K562 (cell line): ENCODE measurements around the gene A1BG. TPM values are rescaled to one million over a fixed set of nuclear protein-coding genes. Genes with fewer than 3 reads are reported as not detected.

Source experiments
- CBFB ChIP-seq: sonication (generic); formaldehyde crosslinking; IDR thresholded peaks from 2 replicates; pipeline ENCODE4 v1.4.0; 2020; ENCODE audit warnings: mild to moderate bottlenecking, missing genetic modification reagents
- CSDE1 ChIP-seq, 2 experiments: fragments of 450-650 bp; IDR thresholded peaks; 2 replicates each; pipeline ENCODE4 v1.6.1; 2016; ENCODE audit warnings: mild to moderate bottlenecking in 1 of 2
- FUS ChIP-seq: fragments of 200-400 bp; formaldehyde crosslinking; optimal IDR thresholded peaks from 2 replicates; pipeline ENCODE3; 2017; ENCODE audit warnings: low read depth, low read length
- GTF2B ChIP-seq: IDR thresholded peaks from 2 replicates; pipeline ENCODE4 v1.6.1; 2011; ENCODE audit not compliant: insufficient read length; ENCODE audit errors: extremely low read depth
- HES1 ChIP-seq: fragments of 450-650 bp; IDR thresholded peaks from 2 replicates; pipeline ENCODE4 v1.6.1; 2016; ENCODE audit warnings: low read depth, mild to moderate bottlenecking, moderate library complexity
- MBD2 ChIP-seq: sonication (generic); IDR thresholded peaks from 2 replicates; pipeline ENCODE4 v1.6.1; 2016; ENCODE audit warnings: low read depth, borderline replicate concordance
- MYBL2 ChIP-seq, 2 experiments: fragments of 450-650 bp in 1 of 2; sonication (generic) in 1 of 2; formaldehyde crosslinking in 1 of 2; IDR thresholded peaks; 2 replicates each; pipeline versions ENCODE4 v1.6.1 to v1.8.1; 2017 to 2022; ENCODE audit warnings: borderline replicate concordance in 1 of 2, inconsistent platforms in 1 of 2, low read depth in 1 of 2, mild to moderate bottlenecking in 1 of 2, missing genetic modification reagents in 1 of 2, moderate library complexity in 1 of 2
- NFYB ChIP-seq: IDR thresholded peaks from 2 replicates; pipeline ENCODE4 v1.6.1; 2011; ENCODE audit warnings: mild to moderate bottlenecking, moderate library complexity; ENCODE audit not compliant: insufficient read length; ENCODE audit errors: extremely low read depth
- POLR3A ChIP-seq: IDR thresholded peaks from 2 replicates; pipeline ENCODE4 v1.6.1; 2011; ENCODE audit warnings: borderline replicate concordance, mild to moderate bottlenecking, moderate library complexity; ENCODE audit not compliant: insufficient read length, insufficient read depth; ENCODE audit errors: extremely low read depth
- RFX1 ChIP-seq: fragments of 450-650 bp; IDR thresholded peaks from 2 replicates; pipeline ENCODE4 v1.6.1; 2016; ENCODE audit warnings: mild to moderate bottlenecking, moderate library complexity
- SIN3B ChIP-seq: fragments of 450-650 bp; IDR thresholded peaks from 2 replicates; pipeline ENCODE4 v1.6.1; 2017; ENCODE audit warnings: low read depth, mild to moderate bottlenecking, moderate library complexity
- SPI1 ChIP-seq: IDR thresholded peaks from 2 replicates; pipeline ENCODE4 v1.6.1; 2011; ENCODE audit warnings: low read depth, low read length, control low read depth, borderline replicate concordance
- THRA ChIP-seq: fragments of 450-650 bp; IDR thresholded peaks from 2 replicates; pipeline ENCODE4 v1.6.1; 2017; ENCODE audit warnings: mild to moderate bottlenecking, moderate library complexity
- ZBTB11 ChIP-seq, 3 experiments: fragments of 200-800 bp in 1 of 3; fragments of 250-450 bp in 1 of 3; fragments of 450-650 bp in 1 of 3; sonication (Bioruptor Pico) in 1 of 3; sonication (Bioruptor generic) in 1 of 3; formaldehyde crosslinking in 1 of 3; IDR thresholded peaks; 2 replicates each; pipeline versions ENCODE4 v1.6.1 to v1.8.0; 2016 to 2022; ENCODE audit warnings: mild to moderate bottlenecking in 2 of 3, missing genetic modification characterization in 2 of 3, missing compliant biosample characterization in 1 of 3, moderate library complexity in 1 of 3
- ZFPM2 ChIP-seq: fragments of 250-450 bp; sonication (Bioruptor Pico); IDR thresholded peaks from 2 replicates; pipeline ENCODE4 v1.5.1; 2022; ENCODE audit warnings: mild to moderate bottlenecking
- ZNF449 ChIP-seq: fragments of 250-450 bp; sonication (Bioruptor Pico); IDR thresholded peaks from 2 replicates; pipeline ENCODE4 v1.8.0; 2022; ENCODE audit warnings: moderate library complexity, mild to moderate bottlenecking, inconsistent platforms
- ZNF507 ChIP-seq: conservative IDR thresholded peaks from 2 replicates; pipeline ENCODE4 v1.6.1; 2017; ENCODE audit warnings: missing genetic modification characterization, missing compliant biosample characterization
- ZNF644 ChIP-seq: fragments of 200-800 bp; sonication (Bioruptor generic); IDR thresholded peaks from 2 replicates; pipeline ENCODE4 v1.6.1; 2016; ENCODE audit warnings: low read depth, missing genetic modification characterization, missing compliant biosample characterization
- ZNF778 ChIP-seq: fragments of 450-650 bp; formaldehyde crosslinking; IDR thresholded peaks from 2 replicates; pipeline ENCODE4 v1.4.0; 2020; ENCODE audit warnings: mild to moderate bottlenecking, moderate library complexity
- polyA plus RNA-seq, 8 experiments: library from polyadenylated mRNA; depleted of rRNA in 4 of 8; stranded (reverse) in 5 of 8; unstranded in 3 of 8; fragments of >200 nt; fragmentation: Nextera tagmentation in 2 of 8; fragmentation: Illumina TruSeq in 1 of 8; extraction: Ambion mirVana in 2 of 8; extraction: Trizol in 1 of 8; gene quantifications; 2 replicates each; pipeline versions ENCODE4 v1.2.1 to v1.2.3, GENCODE V29; 2011 to 2014; ENCODE audit warnings: inconsistent platforms in 1 of 8, missing spikeins in 1 of 8
- total RNA-seq, 7 experiments: library from RNA; depleted of rRNA in 6 of 7; stranded (reverse); fragments of >200 nt in 6 of 7; fragmentation: Illumina TruSeq in 2 of 7; extraction: Trizol in 2 of 7; gene quantifications; 2 replicates each; pipeline versions ENCODE4 v1.2.1 to v1.2.3, GENCODE V29; 2011 to 2021; ENCODE audit warnings: low replicate concordance in 1 of 7

A1BG gene
- total and polyA plus RNA-seq, 9 of the 15 experiments (the other 6 are each of a cell fraction or from before 2014, with no cell fraction given): 0.10 to 19.8 (median 2.6) TPM

GRCh38 chr19:58326914-58327726, 26.2 kb downstream of the A1BG start, which contains the start of gene ZSCAN22 (continued):
- TF ChIP-seq SPI1: no peak
- TF ChIP-seq FUS: no peak
- TF ChIP-seq POLR3A: no peak
- TF ChIP-seq CSDE1 (IDR thresholded peaks at IDR 0.05): no peak
- TF ChIP-seq ZNF449 (CRISPR knock-in tag): no peak
- no peak for TF ChIP-seq ZNF778 (CRISPR knock-in tag)
- peak; percentile 94 for TF ChIP-seq ZNF644 (tag)
- TF ChIP-seq HES1: no peak
- TF ChIP-seq THRA: no peak
- no peak for TF ChIP-seq RFX1
- TF ChIP-seq SIN3B: peak; percentile 95
- peak; percentile 95 to 99 (median 98) for TF ChIP-seq ZBTB11 (CRISPR knock-in tag; IDR thresholded peaks at IDR 0.05)
- TF ChIP-seq NFYB: no peak
- TF ChIP-seq ZFPM2 (CRISPR knock-in tag): no peak
- TF ChIP-seq GTF2B: no peak
- TF ChIP-seq MYBL2 (IDR thresholded peaks at IDR 0.05; ENCODE audit: low read depth): 0 out of 2 replicates have a peak, but pooled peaks have one; percentile 27
- no peak for TF ChIP-seq MYBL2 (CRISPR knock-in tag; IDR thresholded peaks at IDR 0.05; ENCODE audit: borderline replicate concordance)
- TF ChIP-seq MBD2: peak; percentile 93
- no peak for TF ChIP-seq ZNF507 (tag)
- 0 out of 2 replicates have a peak, but pooled peaks have one; percentile 77 for TF ChIP-seq CBFB (CRISPR knock-in tag)
